ENCODE data around the gene LRRC31.

- TF ChIP-seq, protein P1, sequence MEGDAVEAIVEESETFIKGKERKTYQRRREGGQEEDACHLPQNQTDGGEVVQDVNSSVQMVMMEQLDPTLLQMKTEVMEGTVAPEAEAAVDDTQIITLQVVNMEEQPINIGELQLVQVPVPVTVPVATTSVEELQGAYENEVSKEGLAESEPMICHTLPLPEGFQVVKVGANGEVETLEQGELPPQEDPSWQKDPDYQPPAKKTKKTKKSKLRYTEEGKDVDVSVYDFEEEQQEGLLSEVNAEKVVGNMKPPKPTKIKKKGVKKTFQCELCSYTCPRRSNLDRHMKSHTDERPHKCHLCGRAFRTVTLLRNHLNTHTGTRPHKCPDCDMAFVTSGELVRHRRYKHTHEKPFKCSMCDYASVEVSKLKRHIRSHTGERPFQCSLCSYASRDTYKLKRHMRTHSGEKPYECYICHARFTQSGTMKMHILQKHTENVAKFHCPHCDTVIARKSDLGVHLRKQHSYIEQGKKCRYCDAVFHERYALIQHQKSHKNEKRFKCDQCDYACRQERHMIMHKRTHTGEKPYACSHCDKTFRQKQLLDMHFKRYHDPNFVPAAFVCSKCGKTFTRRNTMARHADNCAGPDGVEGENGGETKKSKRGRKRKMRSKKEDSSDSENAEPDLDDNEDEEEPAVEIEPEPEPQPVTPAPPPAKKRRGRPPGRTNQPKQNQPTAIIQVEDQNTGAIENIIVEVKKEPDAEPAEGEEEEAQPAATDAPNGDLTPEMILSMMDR (IDR thresholded peaks at IDR 0.05) = no peak
- TF ChIP-seq TCF12 (IDR thresholded peaks at IDR 0.05) = no peak
- no peak for TF ChIP-seq EZH2phosphoT487 (IDR thresholded peaks at IDR 0.05; ENCODE audit: borderline replicate concordance, low read depth)
- no peak for TF ChIP-seq POLR2AphosphoS5 (IDR thresholded peaks at IDR 0.05; ENCODE audit: low read depth, low read length)
- TF ChIP-seq YY1 (IDR thresholded peaks at IDR 0.05; ENCODE audit: low read depth) = no peak
- TF ChIP-seq MAX (IDR thresholded peaks at IDR 0.05; ENCODE audit: low read depth) = no peak
- no peak for TF ChIP-seq EP300 (IDR thresholded peaks at IDR 0.05; ENCODE audit: borderline replicate concordance in 1 of 2, low read depth in 1 of 2, low read length in 1 of 2)
These were observed 38.2 kb upstream of the LRRC31 start for GRCh38 chr3:169907944-169908343.

All from SK-N-SH (cell line).